PFSK-1 (cell line): ENCODE results near the gene SLMAP.

ENCODE experiments used
- FOXP2 ChIP-seq: optimal IDR thresholded peaks from 2 replicates; pipeline ENCODE3; 2011; ENCODE audit warnings: borderline replicate concordance, control low read depth, inconsistent platforms; ENCODE audit not compliant: insufficient read depth; ENCODE audit errors: extremely low read length, extremely low read depth
- POLR2AphosphoS5 ChIP-seq: IDR thresholded peaks from 2 replicates; pipeline ENCODE4 v1.6.1; 2012; ENCODE audit warnings: low read depth, mild to moderate bottlenecking, control low read depth, low read length, moderate library complexity
- REST ChIP-seq, 2 experiments: IDR thresholded peaks; 2 replicates each; pipeline versions ENCODE4 v1.6.1 to v1.8.0; 2011 to 2012; ENCODE audit warnings: low read depth in 2 of 2, low read length in 2 of 2, control low read depth in 1 of 2, inconsistent platforms in 1 of 2, mild to moderate bottlenecking in 1 of 2, moderate library complexity in 1 of 2; ENCODE audit not compliant: insufficient read depth in 1 of 2
- SIN3A ChIP-seq: IDR thresholded peaks from 2 replicates; pipeline ENCODE4 v1.6.1; 2012; ENCODE audit warnings: mild to moderate bottlenecking, low read length, moderate library complexity, borderline replicate concordance; ENCODE audit not compliant: insufficient read depth
- TAF1 ChIP-seq: IDR thresholded peaks from 2 replicates; pipeline ENCODE4 v1.6.1; 2012; ENCODE audit warnings: low read length, control low read depth, borderline replicate concordance; ENCODE audit not compliant: insufficient read depth

The SLMAP gene

DNA sequence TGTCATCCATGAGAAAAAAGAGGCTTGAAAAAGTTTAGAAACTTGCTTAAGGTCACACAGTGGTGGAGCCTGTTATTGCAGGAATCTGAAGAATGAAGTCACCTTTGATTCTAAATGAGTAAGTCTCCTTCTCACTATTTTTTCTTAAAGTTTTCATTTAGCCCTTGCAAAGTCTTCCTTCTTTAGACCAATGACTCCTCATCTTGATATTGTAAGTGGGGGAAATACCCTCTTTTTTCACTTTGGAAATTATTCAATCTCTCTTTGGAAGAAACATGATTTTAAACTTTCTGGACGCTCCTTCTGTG is 787 bp upstream of the SLMAP start:
- TF ChIP-seq TAF1 (no peak), REST (IDR thresholded peaks at IDR 0.05; ENCODE audit: insufficient read depth in 1 of 2, low read depth in 2 of 2, low read length in 2 of 2) (no peak), SIN3A (no peak), POLR2AphosphoS5 (no peak), FOXP2 (no peak)

- no peak for TF ChIP-seq POLR2AphosphoS5
- no peak; the same call in 1 of the 2 replicates for TF ChIP-seq SIN3A
- no peak for TF ChIP-seq TAF1
- TF ChIP-seq REST (IDR thresholded peaks at IDR 0.05; ENCODE audit: insufficient read depth in 1 of 2, low read depth in 2 of 2, low read length in 2 of 2) = no peak
- no peak for TF ChIP-seq FOXP2
These were observed 656 bp downstream of the SLMAP start for GRCh38 chr3:57756528-57757401.

DNA sequence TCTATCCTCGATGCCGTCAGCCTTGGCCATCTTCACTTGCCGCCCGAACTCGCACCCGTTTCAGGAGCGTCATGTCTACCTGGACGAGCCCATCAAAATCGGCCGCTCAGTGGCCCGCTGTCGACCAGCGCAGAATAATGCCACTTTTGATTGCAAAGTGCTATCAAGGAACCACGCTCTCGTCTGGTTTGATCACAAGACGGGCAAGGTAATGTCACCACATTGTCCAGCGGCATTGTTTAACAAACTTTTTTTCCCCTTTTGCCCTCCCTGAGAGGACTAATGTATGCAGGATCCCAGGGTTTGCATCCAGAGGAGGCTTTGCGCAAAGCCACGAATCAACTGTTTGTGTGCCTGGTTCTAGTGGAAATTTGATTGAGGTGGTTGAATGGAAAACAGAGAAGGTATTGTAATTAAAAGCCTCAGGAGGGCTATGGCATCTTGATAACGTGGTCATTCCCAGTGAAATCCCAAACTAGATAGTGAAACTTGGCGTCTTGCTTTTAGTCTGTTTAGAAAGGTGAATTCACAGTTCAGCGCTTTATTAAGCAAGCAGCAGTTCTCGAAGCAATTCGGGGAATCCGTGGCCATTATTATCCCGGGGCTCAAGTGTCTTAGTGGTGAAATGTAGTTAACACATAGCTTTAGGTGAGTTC is 1.7 kb downstream of the SLMAP start:
- TF ChIP-seq REST (IDR thresholded peaks at IDR 0.05; ENCODE audit: insufficient read depth in 1 of 2, low read depth in 2 of 2, low read length in 2 of 2) = no peak
- TF ChIP-seq TAF1 = no peak

GRCh38 chr3:57758686-57759085 is 2.6 kb downstream of the SLMAP start:
- TF ChIP-seq FOXP2 = no peak
- no peak for TF ChIP-seq TAF1
- no peak for TF ChIP-seq SIN3A
- TF ChIP-seq REST (IDR thresholded peaks at IDR 0.05; ENCODE audit: insufficient read depth in 1 of 2, low read depth in 2 of 2, low read length in 2 of 2) = no peak
- no peak for TF ChIP-seq POLR2AphosphoS5

DNA sequence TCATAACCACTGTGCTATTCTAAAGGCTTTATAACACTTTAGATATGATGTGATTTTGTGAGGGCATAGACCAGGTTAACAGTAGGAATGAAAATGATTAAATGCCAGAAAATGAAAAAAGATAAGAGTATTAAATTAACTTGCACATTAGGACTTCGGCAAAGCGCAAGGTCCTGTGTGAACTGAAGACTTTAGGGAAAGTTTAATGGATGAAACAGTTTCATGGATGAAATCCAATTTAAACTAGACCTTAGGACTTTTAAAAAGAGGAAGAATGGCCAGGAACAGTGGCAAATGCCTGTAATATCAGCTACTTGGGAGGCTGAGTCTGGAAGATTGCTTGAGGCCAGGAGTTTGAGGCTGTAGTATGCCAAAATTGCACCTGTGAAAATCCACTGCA is 8.7 kb downstream of the SLMAP start:
- TF ChIP-seq SIN3A (no peak), POLR2AphosphoS5 (no peak), TAF1 (no peak), FOXP2 (no peak), REST (IDR thresholded peaks at IDR 0.05; ENCODE audit: insufficient read depth in 1 of 2, low read depth in 2 of 2, low read length in 2 of 2) (no peak)
